ENCODE measurements around the gene FGD5.

Gene FGD5

GRCh38 chr3:14969671-14970070 is 150.9 kb downstream of the FGD5 start:
- Mint-ChIP-seq H3K36me3 (peaks cover 32% of the 10 kb centered on the region), H3K4me1 (ENCODE audit: low read depth) (peaks cover 16% of the 10 kb centered on the region), H3K4me3 (no peak overlapping the region), H3K27me3 (no peaks in the 10 kb centered on the region), H3K9me3 (ENCODE audit: low read depth) (no peaks in the 10 kb centered on the region), H3K27ac (no peak overlapping the region)

- Mint-ChIP-seq H3K9me3 (ENCODE audit: low read depth) (no peaks in the 10 kb centered on the region), H3K27me3 (no peaks in the 10 kb centered on the region), H3K27ac (no peak overlapping the region), H3K36me3 (peaks cover 20% of the 10 kb centered on the region), H3K4me1 (ENCODE audit: low read depth) (peaks cover 44% of the 10 kb centered on the region), H3K4me3 (no peak overlapping the region)
These were observed 157.6 kb downstream of the FGD5 start for GRCh38 chr3:14976317-14976716.

GRCh38 chr3:14980689-14981088 is 161.9 kb downstream of the FGD5 start:
- Mint-ChIP-seq H3K9me3 (ENCODE audit: low read depth) (peaks cover 6% of the 10 kb centered on the region), H3K4me3 (no peak overlapping the region), H3K36me3 (peaks cover 10% of the 10 kb centered on the region), H3K4me1 (ENCODE audit: low read depth) (peaks cover 29% of the 10 kb centered on the region), H3K27ac (no peak overlapping the region), H3K27me3 (no peaks in the 10 kb centered on the region)
